Ishikawa (cell line): ENCODE results near the gene DIPK1C.

ENCODE experiments used
- CEBPB ChIP-seq: IDR thresholded peaks from 2 replicates; pipeline ENCODE4 v1.6.1; 2012
- CREB1 ChIP-seq: IDR thresholded peaks from 2 replicates; pipeline ENCODE4 v1.6.1; 2012; ENCODE audit warnings: low read depth
- EGR1 ChIP-seq: IDR thresholded peaks from 2 replicates; pipeline ENCODE4 v1.6.1; 2012
- EP300 ChIP-seq: IDR thresholded peaks from 2 replicates; pipeline ENCODE4 v1.6.1; 2012; ENCODE audit warnings: borderline replicate concordance
- FOXM1 ChIP-seq: IDR thresholded peaks from 2 replicates; pipeline ENCODE4 v1.6.1; 2012; ENCODE audit warnings: low read depth, borderline replicate concordance
- NFIC ChIP-seq: IDR thresholded peaks from 2 replicates; pipeline ENCODE4 v1.6.1; 2012
- RAD21 ChIP-seq: IDR thresholded peaks from 2 replicates; pipeline ENCODE4 v1.6.1; 2012; ENCODE audit warnings: low read depth
- TAF1 ChIP-seq: IDR thresholded peaks from 2 replicates; pipeline ENCODE4 v1.6.1; 2012; ENCODE audit warnings: low read depth, mild to moderate bottlenecking
- TCF12 ChIP-seq: IDR thresholded peaks from 2 replicates; pipeline ENCODE4 v1.6.1; 2012; ENCODE audit warnings: low read depth
- TEAD4 ChIP-seq: IDR thresholded peaks from 2 replicates; pipeline ENCODE4 v1.6.1; 2012
- USF1 ChIP-seq: IDR thresholded peaks from 2 replicates; pipeline ENCODE4 v1.6.1; 2012
- YY1 ChIP-seq: IDR thresholded peaks from 2 replicates; pipeline ENCODE4 v1.6.1; 2012; ENCODE audit warnings: low read depth
- ZBTB7A ChIP-seq: IDR thresholded peaks from 2 replicates; pipeline ENCODE4 v1.6.1; 2012; ENCODE audit warnings: low read depth
- TF ChIP-seq, protein P1 (sequence below): IDR thresholded peaks from 2 replicates; pipeline ENCODE4 v1.6.1; 2012
- TF ChIP-seq, protein P2 (sequence below): IDR thresholded peaks from 2 replicates; pipeline ENCODE4 v1.6.1; 2012; ENCODE audit warnings: low read depth, mild to moderate bottlenecking

DIPK1C gene

DNA sequence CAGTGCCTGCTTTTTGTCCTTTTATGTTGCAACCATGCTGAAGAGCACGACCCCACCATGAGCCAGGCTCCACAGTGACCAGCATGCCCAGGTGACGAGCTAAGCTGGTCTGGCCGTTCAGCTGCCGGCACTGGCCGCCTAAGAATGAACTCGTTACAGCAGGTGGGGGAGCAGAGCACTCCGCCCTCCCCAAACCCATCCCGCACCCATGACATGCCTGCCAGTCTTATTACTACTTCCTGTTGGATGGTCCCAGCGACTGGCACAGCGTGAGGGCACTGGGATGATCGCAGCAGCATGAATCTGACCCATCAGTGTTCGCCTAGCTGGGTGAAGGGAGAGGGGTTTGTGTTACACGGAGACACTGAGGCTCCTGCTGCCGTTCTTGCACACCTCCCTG lies 11.5 kb downstream of the DIPK1C start:
- TF ChIP-seq RAD21 (no peak), CEBPB (no peak), NFIC (no peak)

GRCh38 chr18:74444104-74444503 lies 13.0 kb downstream of the DIPK1C start:
- TF ChIP-seq ZBTB7A = no peak
- no peak for TF ChIP-seq RAD21
- no peak for TF ChIP-seq TAF1
- TF ChIP-seq FOXM1 = no peak
- no peak for TF ChIP-seq TEAD4

GRCh38 chr18:74440808-74441427 lies 16.2 kb downstream of the DIPK1C start:
- TF ChIP-seq TAF1 (no peak), CREB1 (no peak), USF1 (no peak), NFIC (no peak), RAD21 (no peak), TCF12 (no peak), ZBTB7A (no peak), FOXM1 (no peak), YY1 (no peak), TEAD4 (no peak), EGR1 (no peak), CEBPB (no peak), EP300 (no peak)
- TF ChIP-seq, protein P1, sequence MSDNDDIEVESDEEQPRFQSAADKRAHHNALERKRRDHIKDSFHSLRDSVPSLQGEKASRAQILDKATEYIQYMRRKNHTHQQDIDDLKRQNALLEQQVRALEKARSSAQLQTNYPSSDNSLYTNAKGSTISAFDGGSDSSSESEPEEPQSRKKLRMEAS = no peak
- TF ChIP-seq, protein P2, sequence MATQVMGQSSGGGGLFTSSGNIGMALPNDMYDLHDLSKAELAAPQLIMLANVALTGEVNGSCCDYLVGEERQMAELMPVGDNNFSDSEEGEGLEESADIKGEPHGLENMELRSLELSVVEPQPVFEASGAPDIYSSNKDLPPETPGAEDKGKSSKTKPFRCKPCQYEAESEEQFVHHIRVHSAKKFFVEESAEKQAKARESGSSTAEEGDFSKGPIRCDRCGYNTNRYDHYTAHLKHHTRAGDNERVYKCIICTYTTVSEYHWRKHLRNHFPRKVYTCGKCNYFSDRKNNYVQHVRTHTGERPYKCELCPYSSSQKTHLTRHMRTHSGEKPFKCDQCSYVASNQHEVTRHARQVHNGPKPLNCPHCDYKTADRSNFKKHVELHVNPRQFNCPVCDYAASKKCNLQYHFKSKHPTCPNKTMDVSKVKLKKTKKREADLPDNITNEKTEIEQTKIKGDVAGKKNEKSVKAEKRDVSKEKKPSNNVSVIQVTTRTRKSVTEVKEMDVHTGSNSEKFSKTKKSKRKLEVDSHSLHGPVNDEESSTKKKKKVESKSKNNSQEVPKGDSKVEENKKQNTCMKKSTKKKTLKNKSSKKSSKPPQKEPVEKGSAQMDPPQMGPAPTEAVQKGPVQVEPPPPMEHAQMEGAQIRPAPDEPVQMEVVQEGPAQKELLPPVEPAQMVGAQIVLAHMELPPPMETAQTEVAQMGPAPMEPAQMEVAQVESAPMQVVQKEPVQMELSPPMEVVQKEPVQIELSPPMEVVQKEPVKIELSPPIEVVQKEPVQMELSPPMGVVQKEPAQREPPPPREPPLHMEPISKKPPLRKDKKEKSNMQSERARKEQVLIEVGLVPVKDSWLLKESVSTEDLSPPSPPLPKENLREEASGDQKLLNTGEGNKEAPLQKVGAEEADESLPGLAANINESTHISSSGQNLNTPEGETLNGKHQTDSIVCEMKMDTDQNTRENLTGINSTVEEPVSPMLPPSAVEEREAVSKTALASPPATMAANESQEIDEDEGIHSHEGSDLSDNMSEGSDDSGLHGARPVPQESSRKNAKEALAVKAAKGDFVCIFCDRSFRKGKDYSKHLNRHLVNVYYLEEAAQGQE = no peak

- TF ChIP-seq, protein P1 = no peak
- TF ChIP-seq TAF1 = no peak
- TF ChIP-seq TCF12 = no peak
- TF ChIP-seq YY1 = no peak
- TF ChIP-seq TEAD4 = no peak
- no peak for TF ChIP-seq RAD21
These were observed 19.0 kb downstream of the DIPK1C start for GRCh38 chr18:74438091-74438490.

- no peak for TF ChIP-seq EP300
- no peak for TF ChIP-seq TCF12
- no peak for TF ChIP-seq CEBPB
- TF ChIP-seq TAF1 = no peak
- TF ChIP-seq, protein P1 = no peak
- no peak for TF ChIP-seq ZBTB7A
- no peak for TF ChIP-seq RAD21
- no peak for TF ChIP-seq CREB1
- TF ChIP-seq, protein P2 = no peak
- TF ChIP-seq EGR1 = no peak
- no peak for TF ChIP-seq FOXM1
- no peak for TF ChIP-seq TEAD4
- no peak for TF ChIP-seq YY1
- TF ChIP-seq NFIC = no peak
- TF ChIP-seq USF1 = no peak
These were observed 20.8 kb downstream of the DIPK1C start for GRCh38 chr18:74436158-74436769.

- no peak for TF ChIP-seq NFIC
- no peak for TF ChIP-seq CEBPB
- TF ChIP-seq, protein P2 = no peak
- TF ChIP-seq FOXM1 = no peak
- no peak for TF ChIP-seq TEAD4
- no peak for TF ChIP-seq YY1
- TF ChIP-seq, protein P1 = no peak
- no peak for TF ChIP-seq ZBTB7A
- no peak for TF ChIP-seq EP300
- TF ChIP-seq TCF12 = no peak
- no peak for TF ChIP-seq CREB1
- no peak for TF ChIP-seq EGR1
- TF ChIP-seq USF1 = no peak
These were observed 21.4 kb downstream of the DIPK1C start for GRCh38 chr18:74435740-74436139.
